ENCODE data around the gene OVCA2. TPM values are rescaled to one million over a fixed set of nuclear protein-coding genes. Genes with fewer than 3 reads are reported as not detected.
A peak's percentile ranks its signal among the peaks of the same experiment; 100 is the strongest.

The OVCA2 gene
- total RNA-seq, 4 donors from 2014 or later = 18.6 to 37.3 (median 35.0) TPM

DNA sequence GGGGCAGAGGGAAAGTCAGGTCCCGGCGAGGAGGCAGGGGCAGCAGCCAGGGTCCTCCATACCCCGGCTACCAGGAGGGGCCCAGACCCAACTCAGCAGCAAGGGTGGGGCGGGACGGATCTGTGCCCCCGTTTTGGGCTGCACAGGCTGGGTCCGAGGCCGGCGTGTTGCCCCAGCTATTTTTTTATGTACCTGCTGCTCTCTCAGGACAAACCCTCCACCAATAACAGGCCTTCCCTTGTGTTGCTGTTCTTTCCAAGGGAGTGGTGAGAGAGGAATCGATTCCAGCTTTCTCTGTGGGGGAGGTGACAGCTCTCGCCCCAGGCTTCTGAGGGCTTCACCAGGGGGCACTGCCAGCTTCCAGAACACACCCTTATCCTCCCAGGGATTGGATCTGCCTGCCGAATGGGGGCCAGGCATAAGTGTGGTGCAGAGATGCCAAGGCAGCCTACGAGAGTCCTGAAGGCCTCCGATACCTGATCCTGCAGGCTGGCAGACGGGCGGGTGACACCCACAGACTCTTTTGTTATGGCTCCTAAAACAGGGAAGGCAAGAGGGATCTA lies 39.0 kb upstream of the OVCA2 start:
- Histone ChIP-seq H3K4me1 (peaks cover 0 to 33% (median 15%) of the 10 kb centered on the region in 4 donors), H3K27me3 (peaks cover 0 to 3% of the 10 kb centered on the region in 2 donors), H3K36me3 (no peaks in the 10 kb centered on the region), H3K4me3 (no peak overlapping the region), H3K27ac (peak overlapping the region in 1 of 4 donors; percentile 44), H3K9me3 (no peaks in the 10 kb centered on the region)
- TF ChIP-seq EP300 (IDR thresholded peaks at IDR 0.05) (no peak), POLR2A (IDR thresholded peaks at IDR 0.05) (no peak), CTCF (IDR thresholded peaks at IDR 0.05) (no peak)
- 59 to 67% methylated on average over 16 of the region's 16 CpGs for WGBS, 2 donors
- DNase-seq (ENCODE audit: low spot score in 2 of 2) = no peak

DNA sequence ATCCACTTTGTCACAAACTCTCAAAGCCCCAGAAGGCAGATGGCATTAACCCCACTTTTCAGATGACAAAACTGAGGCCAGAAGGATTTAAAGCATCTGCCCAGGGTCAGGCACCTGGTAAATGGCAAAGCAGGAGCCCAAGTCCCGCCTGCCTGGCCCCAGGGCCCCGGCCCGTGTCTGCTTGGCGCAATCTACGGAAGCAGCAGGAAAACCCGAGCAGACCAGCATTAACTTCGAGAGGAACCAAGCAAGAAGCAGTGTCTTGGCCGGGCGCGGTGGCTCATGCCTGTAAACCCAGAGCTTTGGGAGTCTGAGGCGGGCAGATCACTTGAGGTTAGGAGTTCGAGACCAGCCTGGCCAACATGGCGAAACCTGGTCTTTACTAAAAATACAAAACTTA lies 38.3 kb upstream of the OVCA2 start:
- WGBS, 2 donors = 92 to 93% methylated on average over 13 of the region's 13 CpGs
- Histone ChIP-seq H3K4me1 (peaks cover 0 to 27% (median 10%) of the 10 kb centered on the region in 4 donors), H3K36me3 (no peaks in the 10 kb centered on the region), H3K27me3 (no peaks in the 10 kb centered on the region), H3K9me3 (no peaks in the 10 kb centered on the region), H3K4me3 (no peak overlapping the region), H3K27ac (no peak overlapping the region)
- DNase-seq (ENCODE audit: low spot score in 2 of 2) = no peak
- TF ChIP-seq EP300 (IDR thresholded peaks at IDR 0.05) (no peak), CTCF (IDR thresholded peaks at IDR 0.05) (no peak), POLR2A (IDR thresholded peaks at IDR 0.05) (no peak)

DNA sequence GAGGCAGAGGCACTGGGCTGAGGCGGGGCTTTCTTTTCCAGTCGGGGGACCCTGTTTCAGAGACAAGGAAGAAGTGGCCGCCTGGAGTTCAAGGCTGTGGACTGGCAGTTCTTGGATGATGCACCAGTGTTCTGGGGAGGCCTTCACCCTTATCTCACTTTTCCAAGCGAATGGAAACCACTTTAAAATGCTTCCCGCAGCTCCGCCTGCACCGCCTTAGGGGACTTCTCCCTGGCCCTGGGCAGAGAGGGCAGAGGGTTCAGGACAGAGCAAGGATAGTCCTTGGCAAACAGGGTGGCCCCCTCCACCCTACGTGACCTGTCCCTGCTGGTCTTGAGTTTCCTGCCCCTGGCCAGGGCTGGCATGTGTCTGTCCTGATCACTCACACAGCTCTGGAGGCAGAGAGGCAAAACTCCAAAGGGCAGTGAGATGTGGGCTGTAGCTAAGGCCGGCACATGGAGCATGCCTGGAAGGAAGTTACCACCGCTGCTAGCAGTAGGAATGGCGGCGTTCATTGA lies 37.3 kb upstream of the OVCA2 start:
- no peaks in the 10 kb centered on the region for H3K36me3 ChIP-seq
- DNase-seq (ENCODE audit: low spot score in 2 of 2) = no peak
- no peak overlapping the region for H3K4me3 ChIP-seq
- no peak for TF ChIP-seq CTCF (IDR thresholded peaks at IDR 0.05)
- TF ChIP-seq EP300 (IDR thresholded peaks at IDR 0.05) = no peak
- TF ChIP-seq POLR2A (IDR thresholded peaks at IDR 0.05) = no peak
- no peaks in the 10 kb centered on the region for H3K27me3 ChIP-seq
- WGBS, 2 donors = 59 to 60% methylated on average over 12 of the region's 12 CpGs
- H3K27ac ChIP-seq = no peak overlapping the region
- H3K4me1 ChIP-seq = peaks cover 0 to 17% (median 7%) of the 10 kb centered on the region in 4 donors
- H3K9me3 ChIP-seq = no peaks in the 10 kb centered on the region

GRCh38 chr17:2008332-2009126 lies 33.3 kb upstream of the OVCA2 start:
- peaks cover 0 to 29% (median 0%) of the 10 kb centered on the region in 4 donors for H3K4me1 ChIP-seq

More at GRCh38 chr17:2008332-2009126, 33.3 kb upstream of the OVCA2 start:
- no peak for TF ChIP-seq POLR2A (IDR thresholded peaks at IDR 0.05)
- no peak for TF ChIP-seq CTCF (IDR thresholded peaks at IDR 0.05)
- TF ChIP-seq EP300 (IDR thresholded peaks at IDR 0.05) = no peak
- Histone ChIP-seq H3K9me3 (no peaks in the 10 kb centered on the region), H3K36me3 (no peaks in the 10 kb centered on the region), H3K27ac (no peak overlapping the region), H3K4me3 (no peak overlapping the region), H3K27me3 (peaks cover 0 to 8% of the 10 kb centered on the region in 2 donors)
- DNase-seq (ENCODE audit: low spot score in 2 of 2) = no peak
- WGBS, 2 donors = 84 to 86% methylated on average over 15 of the region's 15 CpGs
